ENCODE results near the gene ZSCAN30. TPM values are rescaled to one million over a fixed set of nuclear protein-coding genes. Genes with fewer than 3 reads are reported as not detected.

ZSCAN30 gene
- total and polyA plus RNA-seq, 9 of the 15 experiments (the other 6 are each of a cell fraction or from before 2014, with no cell fraction given) = 4.6 to 13.6 (median 10.8) TPM

- TF ChIP-seq TRIM25 (IDR thresholded peaks at IDR 0.05; ENCODE audit: borderline replicate concordance) = no peak
- no peak for TF ChIP-seq BRF2 (IDR thresholded peaks at IDR 0.05; ENCODE audit: borderline replicate concordance, insufficient read depth, insufficient read length)
- TF ChIP-seq GMEB1 (CRISPR knock-in tag; IDR thresholded peaks at IDR 0.05) = 0 out of 2 replicates have a peak, but pooled peaks have one; percentile 22
- no peak for TF ChIP-seq TSHZ1 (CRISPR knock-in tag; IDR thresholded peaks at IDR 0.05)
- TF ChIP-seq CHAMP1 (IDR thresholded peaks at IDR 0.05) = no peak
- no peak for TF ChIP-seq SFPQ (IDR thresholded peaks at IDR 0.05; ENCODE audit: low read depth, low read length)
- no peak for TF ChIP-seq ZNF586 (CRISPR knock-in tag; conservative IDR thresholded peaks at IDR 0.05)
- TF ChIP-seq DNMT1 (IDR thresholded peaks at IDR 0.05) = no peak
- TF ChIP-seq NFYB (IDR thresholded peaks at IDR 0.05; ENCODE audit: extremely low read depth, insufficient read length) = no peak
- no peak for TF ChIP-seq RBM17 (IDR thresholded peaks at IDR 0.05; ENCODE audit: borderline replicate concordance, low read depth, low read length)
- no peak for TF ChIP-seq ZNF695 (CRISPR knock-in tag; IDR thresholded peaks at IDR 0.05)
- TF ChIP-seq SNIP1 (IDR thresholded peaks at IDR 0.05; ENCODE audit: low read depth) = no peak
- TF ChIP-seq ZBTB26 (CRISPR knock-in tag; IDR thresholded peaks at IDR 0.05) = no peak
Measured at GRCh38 chr18:35289293-35289692, 736 bp downstream of the ZSCAN30 start (continued).

Measured in K562 (cell line).